HG03066 (cell line): ENCODE data around the gene PRX.
A peak's percentile ranks its signal among the peaks of the same experiment; 100 is the strongest.
"Not testable (repeated sequence)": the region's sequence is repeated elsewhere in the genome, so short reads cannot be mapped to it uniquely, and the experiment has no call there.

Experiments
- ATAC-seq: cut with Tn5 transposase; IDR thresholded peaks from one replicate; pipeline ENCODE4 v1.9.1; 2021; ENCODE audit warnings: low read depth; ENCODE audit not compliant: unreplicated experiment

Gene PRX

GRCh38 chr19:40418040-40418439 is 4.9 kb upstream of the PRX start:
- ATAC-seq, result no peak

GRCh38 chr19:40417643-40417981 is 4.4 kb upstream of the PRX start:
- no peak for ATAC-seq

DNA sequence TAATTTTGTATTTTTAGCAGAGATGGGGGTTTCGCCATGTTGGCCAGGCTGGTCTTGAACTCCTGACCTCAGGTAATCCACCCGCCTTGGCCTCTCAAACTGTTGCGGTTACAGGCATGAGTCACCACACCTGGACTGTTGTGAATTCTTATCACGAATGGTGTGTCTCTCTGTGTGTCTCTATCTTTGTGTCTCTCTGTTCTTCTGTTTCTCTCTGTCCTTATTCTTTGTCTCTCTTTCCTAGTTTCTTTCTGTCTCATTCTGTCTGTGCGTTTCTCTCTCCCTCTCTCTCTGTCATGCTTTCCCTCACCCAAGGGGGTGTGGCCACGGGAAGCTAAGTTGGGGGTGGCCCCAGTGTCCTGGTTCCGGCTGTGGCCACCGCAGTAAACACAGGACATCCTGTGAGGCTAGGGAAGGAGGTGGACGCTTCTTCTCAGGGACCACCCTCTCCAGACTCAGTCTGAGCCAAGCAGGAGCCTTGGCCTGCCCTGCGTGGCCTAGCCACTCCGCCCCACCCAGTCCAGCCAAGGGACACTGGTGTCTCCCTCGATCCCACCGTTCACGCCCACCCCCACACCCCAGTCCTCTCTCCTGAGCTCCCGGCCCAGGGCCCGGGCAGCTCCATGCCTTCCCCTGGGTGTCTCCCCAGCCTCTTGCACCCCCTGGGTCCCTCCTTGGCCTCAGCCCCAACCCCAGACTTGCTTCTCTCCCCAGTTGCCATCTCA is 3.9 kb upstream of the PRX start:
- ATAC-seq, result no peak

- no peak for ATAC-seq
Observed at GRCh38 chr19:40415768-40416167, 2.6 kb upstream of the PRX start.

- ATAC-seq, result no peak
Observed at GRCh38 chr19:40414542-40415535, 1.7 kb upstream of the PRX start.

DNA sequence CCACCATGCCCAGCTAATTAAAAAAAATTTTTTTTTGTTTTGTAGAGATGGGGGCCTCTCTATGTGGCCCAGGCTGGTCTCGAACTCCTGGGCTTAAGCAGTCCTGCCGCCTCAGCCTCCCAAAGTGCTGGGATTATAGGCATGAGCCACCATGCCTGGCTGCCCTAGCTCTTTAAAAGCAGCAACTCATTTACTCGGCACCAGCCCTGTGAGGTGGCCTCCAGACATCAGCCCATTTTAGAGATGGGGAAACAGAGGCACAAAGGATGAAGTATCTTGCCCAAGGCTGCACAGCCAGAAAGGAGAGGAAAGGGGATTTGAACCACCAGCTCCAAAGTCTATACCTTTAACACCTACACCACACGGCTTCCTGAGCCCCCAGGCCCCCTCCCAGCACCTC is 312 bp downstream of the PRX start:
- ATAC-seq, result no peak

DNA sequence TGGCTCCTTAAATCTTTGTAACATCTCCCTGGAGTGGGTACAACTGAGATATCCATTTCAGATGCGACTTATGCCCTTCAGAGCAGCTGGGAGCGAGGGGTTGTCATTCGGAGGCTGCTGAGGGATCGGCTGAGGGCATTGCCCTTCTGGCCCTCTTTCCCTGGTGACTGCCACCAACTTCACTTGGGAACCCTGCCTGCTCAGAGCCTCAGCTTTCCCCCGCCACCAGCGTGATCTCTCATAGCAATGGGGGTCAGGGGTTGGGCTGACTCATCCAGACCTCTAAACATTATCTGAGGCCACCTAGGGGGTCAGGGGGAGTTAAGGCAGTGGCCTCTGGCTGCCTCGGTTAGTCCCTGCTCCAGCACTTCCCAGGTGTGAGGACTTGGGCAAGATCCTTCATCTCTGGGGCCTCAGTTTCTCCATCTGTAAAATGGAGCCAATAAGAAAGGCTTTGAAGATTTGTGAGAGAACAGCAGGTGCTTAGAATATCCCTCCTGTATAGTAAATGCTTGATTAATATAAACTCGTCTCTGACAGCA is 1.1 kb downstream of the PRX start:
- ATAC-seq, result no peak

- no peak for ATAC-seq
Observed at GRCh38 chr19:40411125-40411842, 1.9 kb downstream of the PRX start.

GRCh38 chr19:40410030-40410389 is 3.2 kb downstream of the PRX start:
- no peak for ATAC-seq

DNA sequence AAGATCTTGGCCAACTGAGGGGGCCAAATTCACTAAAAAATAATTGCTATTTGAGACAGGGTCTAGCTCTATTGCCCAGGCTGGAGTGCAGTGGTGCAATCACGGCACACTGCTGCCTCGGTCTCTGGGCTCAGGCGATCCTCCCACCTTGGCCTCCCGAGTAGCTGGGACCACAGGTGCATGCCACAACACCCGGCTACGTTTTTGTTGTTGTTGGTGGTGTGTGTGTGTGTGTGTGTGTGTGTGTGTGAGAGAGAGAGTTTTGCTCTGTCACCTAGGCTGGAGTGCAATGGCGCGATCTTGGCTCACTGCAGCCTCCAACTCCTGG is 4.6 kb downstream of the PRX start:
- not testable (repeated sequence) for ATAC-seq

DNA sequence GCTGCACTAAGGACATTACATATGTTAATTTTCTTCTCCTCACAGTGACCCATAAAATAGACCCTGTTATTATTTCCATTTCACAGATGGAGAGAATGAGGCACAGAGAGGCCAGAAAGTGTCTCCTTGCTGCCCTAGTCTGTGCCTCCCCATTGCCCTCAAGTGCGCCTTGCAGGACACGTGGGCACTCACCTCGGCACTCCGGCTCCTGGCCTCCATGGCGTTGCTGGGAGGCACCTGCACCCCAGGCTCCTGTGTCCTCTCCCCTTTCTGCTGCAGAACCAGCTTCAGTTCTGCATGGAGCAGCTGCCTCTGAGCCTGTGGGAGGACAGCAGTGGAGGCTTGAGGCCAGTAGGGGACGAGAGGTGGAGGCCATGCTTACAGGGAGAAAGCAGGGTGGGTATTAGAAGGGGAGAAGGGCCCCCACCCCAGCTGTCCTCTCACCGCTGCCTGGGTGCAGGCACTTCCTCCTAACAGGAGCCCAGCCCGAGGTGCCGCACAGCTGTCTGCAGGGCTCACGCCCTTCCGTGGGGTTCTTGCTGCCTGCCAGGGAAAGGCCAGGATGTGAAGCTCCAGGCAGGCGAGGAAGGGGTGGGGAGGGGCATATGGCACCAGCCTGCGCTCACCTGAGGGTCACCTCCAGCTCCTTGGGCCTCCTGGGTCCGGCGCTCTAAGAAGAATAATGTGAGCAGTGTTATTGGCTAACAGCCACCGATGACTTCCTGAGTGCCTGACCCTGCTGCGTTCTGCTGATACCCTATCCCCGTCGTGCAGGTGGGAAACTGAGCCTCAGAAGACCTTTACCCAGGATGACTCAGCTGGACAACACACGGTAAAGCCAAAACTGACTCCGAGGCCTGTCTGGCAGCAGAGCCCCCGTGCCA is 5.2 kb downstream of the PRX start:
- ATAC-seq, result no peak

GRCh38 chr19:40403262-40403984 is 9.8 kb downstream of the PRX start:
- ATAC-seq, result peak; percentile 65

- no peak for ATAC-seq
Observed at GRCh38 chr19:40400559-40400958, 12.6 kb downstream of the PRX start.

- no peak for ATAC-seq
Observed at GRCh38 chr19:40398417-40399131, 14.6 kb downstream of the PRX start.

GRCh38 chr19:40397568-40397906 is 15.6 kb downstream of the PRX start:
- no peak for ATAC-seq

- ATAC-seq, result no peak
Observed at GRCh38 chr19:40396886-40397567, 16.2 kb downstream of the PRX start.

GRCh38 chr19:40395956-40396355 is 17.2 kb downstream of the PRX start:
- no peak for ATAC-seq

- no peak for ATAC-seq
Observed at GRCh38 chr19:40394816-40395210, 18.4 kb downstream of the PRX start.
